Endodermal cell (in vitro differentiated cells): Measurements from ENCODE around the gene NPLOC4. TPM values are rescaled to one million over a fixed set of nuclear protein-coding genes. Genes with fewer than 3 reads are reported as not detected.

ENCODE experiments used
- DNase-seq: peaks from one replicate; pipeline ENCODE4 v3.0.0-alpha.2; 2017
- H3K27ac ChIP-seq: 2 replicates; pipeline ENCODE4 v1.5.1; 2013; ENCODE audit warnings: mild to moderate bottlenecking, low read depth, low read length, moderate library complexity
- H3K27me3 ChIP-seq: 2 replicates; pipeline ENCODE4 v1.6.1; 2013; ENCODE audit warnings: mild to moderate bottlenecking, low read length, moderate library complexity; ENCODE audit not compliant: insufficient read depth, control insufficient read depth, poor library complexity, severe bottlenecking
- H3K36me3 ChIP-seq: 2 replicates; pipeline ENCODE4 v1.7.0; 2013; ENCODE audit warnings: mild to moderate bottlenecking, low read length, moderate library complexity; ENCODE audit not compliant: control insufficient read depth, insufficient read depth
- H3K4me1 ChIP-seq: one replicate; pipeline ENCODE4 v1.7.0; 2013; ENCODE audit warnings: low read length; ENCODE audit not compliant: control insufficient read depth, insufficient read depth
- H3K4me3 ChIP-seq: 2 replicates; pipeline ENCODE4 v1.5.1; 2013; ENCODE audit warnings: mild to moderate bottlenecking, low read length, moderate library complexity
- H3K9ac ChIP-seq: 2 replicates; pipeline ENCODE4 v1.6.1; 2013; ENCODE audit warnings: mild to moderate bottlenecking, low read length, moderate library complexity; ENCODE audit not compliant: poor library complexity, severe bottlenecking; ENCODE audit errors: extremely low read depth
- H3K9me3 ChIP-seq: 2 replicates; pipeline ENCODE4 v1.6.1; 2013; ENCODE audit warnings: mild to moderate bottlenecking, low read length, moderate library complexity; ENCODE audit not compliant: control insufficient read depth
- H3K27ac Mint-ChIP-seq: 2 replicates; pipeline ENCODE4 v1.8.0; 2020; ENCODE audit warnings: mixed read lengths
- H3K27me3 Mint-ChIP-seq: 2 replicates; pipeline ENCODE4 v1.8.0; 2021; ENCODE audit warnings: mild to moderate bottlenecking, mixed read lengths; ENCODE audit not compliant: insufficient read depth
- H3K36me3 Mint-ChIP-seq: 2 replicates; pipeline ENCODE4 v1.8.0; 2020; ENCODE audit warnings: low read depth, mixed read lengths
- H3K4me1 Mint-ChIP-seq: 2 replicates; pipeline ENCODE4 v1.8.0; 2020; ENCODE audit warnings: mixed read lengths
- H3K4me3 Mint-ChIP-seq: 2 replicates; pipeline ENCODE4 v1.8.0; 2020; ENCODE audit warnings: mild to moderate bottlenecking, moderate library complexity, mixed read lengths
- H3K9me3 Mint-ChIP-seq: 2 replicates; pipeline ENCODE4 v1.8.0; 2020; ENCODE audit warnings: mild to moderate bottlenecking, mixed read lengths
- CTCF ChIP-seq: fragments of 200-600 bp; sonication (generic); conservative IDR thresholded peaks from 2 replicates; pipeline ENCODE4 v1.5.0; 2021; ENCODE audit warnings: antibody characterized with exemption, mild to moderate bottlenecking
- WGBS, 2 experiments: methylation state at CpG; one replicate each; pipeline versions ENCODE4 v1.1.5 to v1.1.7; 2013; ENCODE audit warnings: missing lambda C conversion rate in 2 of 2, mixed read lengths in 1 of 2; ENCODE audit not compliant: insufficient coverage in 1 of 2, insufficient read length in 1 of 2; 5-methylcytosine and 5-hydroxymethylcytosine counted together
- total RNA-seq, 2 donors: library from RNA; stranded (reverse); fragmentation: NEBNext Ultra II Directional in 1 of 2; extraction: Animal tissue kit (Norgen Biotek cat#: 25700) in 1 of 2; gene quantifications; 2 replicates in 1 of 2; 3 replicates in 1 of 2; pipeline ENCODE4 v1.2.1, GENCODE V29; 2021

The NPLOC4 gene
- total RNA-seq, 2 donors from 2014 or later, result 113 to 118 TPM

GRCh38 chr17:81514489-81514738 is 122.5 kb downstream of the NPLOC4 start:
- Mint-ChIP-seq H3K4me1 (peaks cover 26% of the 10 kb centered on the region), H3K36me3 (peaks cover 34% of the 10 kb centered on the region), H3K27me3 (no peaks in the 10 kb centered on the region), H3K27ac (peak overlapping the region; percentile 86), H3K9me3 (peaks cover 6% of the 10 kb centered on the region), H3K4me3 (peak overlapping the region; percentile 98)
- Histone ChIP-seq H3K9ac (peak overlapping the region; percentile 97), H3K9me3 (no peaks in the 10 kb centered on the region), H3K4me1 (peaks cover 10% of the 10 kb centered on the region), H3K36me3 (peaks cover 37% of the 10 kb centered on the region), H3K4me3 (peak overlapping the region; percentile 88), H3K27ac (peak overlapping the region; percentile 96), H3K27me3 (no peaks in the 10 kb centered on the region)
- DNase-seq, result no peak
- no peak for TF ChIP-seq CTCF
- 0% methylated on average over 1 to 34 of the region's 34 CpGs for WGBS, 2 experiments

- no peaks in the 10 kb centered on the region for H3K9me3 ChIP-seq
- no peaks in the 10 kb centered on the region for H3K27me3 ChIP-seq
- 0% methylated on average over 18 to 64 of the region's 64 CpGs for WGBS, 2 experiments
- Mint-ChIP-seq H3K9me3 (peaks cover 6% of the 10 kb centered on the region), H3K4me1 (peaks cover 31% of the 10 kb centered on the region), H3K4me3 (peak overlapping the region; percentile 98), H3K27ac (peak overlapping the region; percentile 95), H3K27me3 (no peaks in the 10 kb centered on the region), H3K36me3 (peaks cover 39% of the 10 kb centered on the region)
- H3K36me3 ChIP-seq, result peaks cover 42% of the 10 kb centered on the region
- H3K4me3 ChIP-seq, result peak overlapping the region; percentile 88
- H3K27ac ChIP-seq, result peak overlapping the region; percentile 96
- peaks cover 10% of the 10 kb centered on the region for H3K4me1 ChIP-seq
- no peak for TF ChIP-seq CTCF
- peak; percentile 92 for DNase-seq
- peak overlapping the region; percentile 97 for H3K9ac ChIP-seq
These were observed 123.0 kb downstream of the NPLOC4 start for GRCh38 chr17:81513753-81514488.

GRCh38 chr17:81513372-81513752 is 123.5 kb downstream of the NPLOC4 start:
- Mint-ChIP-seq H3K4me3 (peak overlapping the region; percentile 98), H3K9me3 (peaks cover 6% of the 10 kb centered on the region), H3K36me3 (peaks cover 43% of the 10 kb centered on the region), H3K27ac (peak overlapping the region; percentile 95), H3K27me3 (no peaks in the 10 kb centered on the region), H3K4me1 (peaks cover 31% of the 10 kb centered on the region)
- Histone ChIP-seq H3K9me3 (no peaks in the 10 kb centered on the region), H3K36me3 (peaks cover 46% of the 10 kb centered on the region), H3K4me3 (peak overlapping the region; percentile 88), H3K9ac (peak overlapping the region; percentile 97), H3K27me3 (no peaks in the 10 kb centered on the region), H3K27ac (peak overlapping the region; percentile 96), H3K4me1 (peaks cover 7% of the 10 kb centered on the region)
- no peak for TF ChIP-seq CTCF
- DNase-seq, result peak; percentile 95
- 0 to 2% methylated on average over 8 to 23 of the region's 23 CpGs for WGBS, 2 experiments
